Measurements from ENCODE around the gene MAD2L1BP. TPM values are rescaled to one million over a fixed set of nuclear protein-coding genes. Genes with fewer than 3 reads are reported as not detected.
A peak's percentile ranks its signal among the peaks of the same experiment; 100 is the strongest.

MAD2L1BP gene
- total RNA-seq, 1 experiment from 2014 or later: 44.2 TPM

DNA sequence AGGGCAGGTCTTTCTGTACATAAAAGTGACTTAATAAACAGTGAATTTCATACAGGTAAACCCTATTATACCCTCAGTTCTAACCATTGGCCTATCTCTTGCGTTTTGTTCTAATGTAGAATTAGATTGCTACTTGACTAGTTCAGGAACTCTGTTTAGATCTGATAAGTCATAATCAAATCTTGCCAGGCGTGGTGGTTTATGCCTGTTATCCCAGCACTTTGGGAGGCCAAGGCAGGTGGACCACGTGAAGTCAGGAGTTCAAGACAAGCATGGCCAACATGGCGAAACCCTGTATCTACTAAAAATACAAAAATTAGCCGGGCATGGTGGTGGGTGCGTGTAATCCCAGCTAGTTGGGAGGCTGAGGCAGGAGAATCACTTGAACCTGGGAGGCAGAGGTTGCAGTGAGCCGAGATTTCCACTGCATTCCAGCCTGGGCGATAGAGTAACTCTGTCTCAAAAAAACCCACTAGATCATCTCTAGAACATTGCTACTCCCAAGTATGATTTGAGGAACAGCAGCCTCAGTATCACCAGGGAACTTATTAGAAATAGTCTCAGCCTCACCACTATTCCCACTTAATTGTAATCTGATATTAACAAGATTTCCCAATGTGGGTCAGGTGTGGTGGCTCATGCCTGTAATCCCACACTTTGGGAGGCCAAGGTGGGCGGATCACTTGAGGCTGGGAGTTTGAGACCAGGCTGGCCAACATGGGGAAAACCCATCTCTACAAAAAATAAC, 18.7 kb upstream of the MAD2L1BP start:
- DNase-seq (ENCODE audit: low read depth, low spot score): no peak
- TF ChIP-seq POLR2AphosphoS5 (IDR thresholded peaks at IDR 0.05; ENCODE audit: low read depth, low read length) (no peak), TCF7L2 (IDR thresholded peaks at IDR 0.05; ENCODE audit: low read depth, low read length) (no peak), SIN3A (IDR thresholded peaks at IDR 0.05; ENCODE audit: borderline replicate concordance, insufficient read depth, low read depth, low read length) (no peak)
- TF ChIP-seq, protein P1, sequence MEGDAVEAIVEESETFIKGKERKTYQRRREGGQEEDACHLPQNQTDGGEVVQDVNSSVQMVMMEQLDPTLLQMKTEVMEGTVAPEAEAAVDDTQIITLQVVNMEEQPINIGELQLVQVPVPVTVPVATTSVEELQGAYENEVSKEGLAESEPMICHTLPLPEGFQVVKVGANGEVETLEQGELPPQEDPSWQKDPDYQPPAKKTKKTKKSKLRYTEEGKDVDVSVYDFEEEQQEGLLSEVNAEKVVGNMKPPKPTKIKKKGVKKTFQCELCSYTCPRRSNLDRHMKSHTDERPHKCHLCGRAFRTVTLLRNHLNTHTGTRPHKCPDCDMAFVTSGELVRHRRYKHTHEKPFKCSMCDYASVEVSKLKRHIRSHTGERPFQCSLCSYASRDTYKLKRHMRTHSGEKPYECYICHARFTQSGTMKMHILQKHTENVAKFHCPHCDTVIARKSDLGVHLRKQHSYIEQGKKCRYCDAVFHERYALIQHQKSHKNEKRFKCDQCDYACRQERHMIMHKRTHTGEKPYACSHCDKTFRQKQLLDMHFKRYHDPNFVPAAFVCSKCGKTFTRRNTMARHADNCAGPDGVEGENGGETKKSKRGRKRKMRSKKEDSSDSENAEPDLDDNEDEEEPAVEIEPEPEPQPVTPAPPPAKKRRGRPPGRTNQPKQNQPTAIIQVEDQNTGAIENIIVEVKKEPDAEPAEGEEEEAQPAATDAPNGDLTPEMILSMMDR (IDR thresholded peaks at IDR 0.05): no peak
- TF ChIP-seq, protein P2, sequence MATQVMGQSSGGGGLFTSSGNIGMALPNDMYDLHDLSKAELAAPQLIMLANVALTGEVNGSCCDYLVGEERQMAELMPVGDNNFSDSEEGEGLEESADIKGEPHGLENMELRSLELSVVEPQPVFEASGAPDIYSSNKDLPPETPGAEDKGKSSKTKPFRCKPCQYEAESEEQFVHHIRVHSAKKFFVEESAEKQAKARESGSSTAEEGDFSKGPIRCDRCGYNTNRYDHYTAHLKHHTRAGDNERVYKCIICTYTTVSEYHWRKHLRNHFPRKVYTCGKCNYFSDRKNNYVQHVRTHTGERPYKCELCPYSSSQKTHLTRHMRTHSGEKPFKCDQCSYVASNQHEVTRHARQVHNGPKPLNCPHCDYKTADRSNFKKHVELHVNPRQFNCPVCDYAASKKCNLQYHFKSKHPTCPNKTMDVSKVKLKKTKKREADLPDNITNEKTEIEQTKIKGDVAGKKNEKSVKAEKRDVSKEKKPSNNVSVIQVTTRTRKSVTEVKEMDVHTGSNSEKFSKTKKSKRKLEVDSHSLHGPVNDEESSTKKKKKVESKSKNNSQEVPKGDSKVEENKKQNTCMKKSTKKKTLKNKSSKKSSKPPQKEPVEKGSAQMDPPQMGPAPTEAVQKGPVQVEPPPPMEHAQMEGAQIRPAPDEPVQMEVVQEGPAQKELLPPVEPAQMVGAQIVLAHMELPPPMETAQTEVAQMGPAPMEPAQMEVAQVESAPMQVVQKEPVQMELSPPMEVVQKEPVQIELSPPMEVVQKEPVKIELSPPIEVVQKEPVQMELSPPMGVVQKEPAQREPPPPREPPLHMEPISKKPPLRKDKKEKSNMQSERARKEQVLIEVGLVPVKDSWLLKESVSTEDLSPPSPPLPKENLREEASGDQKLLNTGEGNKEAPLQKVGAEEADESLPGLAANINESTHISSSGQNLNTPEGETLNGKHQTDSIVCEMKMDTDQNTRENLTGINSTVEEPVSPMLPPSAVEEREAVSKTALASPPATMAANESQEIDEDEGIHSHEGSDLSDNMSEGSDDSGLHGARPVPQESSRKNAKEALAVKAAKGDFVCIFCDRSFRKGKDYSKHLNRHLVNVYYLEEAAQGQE (IDR thresholded peaks at IDR 0.05; ENCODE audit: insufficient read depth in 1 of 2, low read depth in 2 of 2, low read length in 1 of 2): no peak
- POLR2A ChIA-PET: no interaction called here
- no peak for ATAC-seq
- Histone ChIP-seq H3K27ac (ENCODE audit: low read length) (no peak overlapping the region), H3K36me3 (ENCODE audit: control insufficient read depth, insufficient read depth, low read length) (peaks cover 6% of the 10 kb centered on the region; the same call in 1 of the 2 replicates), H3K4me3 (ENCODE audit: low read depth in 2 of 2, low read length in 2 of 2) (no peak overlapping the region), H3K9me3 (ENCODE audit: control insufficient read depth, insufficient read depth, low read depth, low read length) (no peaks in the 10 kb centered on the region), H3K4me1 (ENCODE audit: control insufficient read depth, insufficient read depth, low read length) (no peaks in the 10 kb centered on the region), H3K27me3 (ENCODE audit: control insufficient read depth, insufficient read depth, low read length) (no peaks in the 10 kb centered on the region)
- CTCF ChIA-PET: no interaction called here
- intact Hi-C loops (cut with micrococcal nuclease; ENCODE audit: unreplicated experiment): no loop called here
- no TSS peak for BruUV-seq (replicated peaks)
- in situ Hi-C loops (cut with HindIII; ENCODE audit: low pct_unique_long_range_greater_than_20kb, low sequenced_read_pairs): no loop called here

DNA sequence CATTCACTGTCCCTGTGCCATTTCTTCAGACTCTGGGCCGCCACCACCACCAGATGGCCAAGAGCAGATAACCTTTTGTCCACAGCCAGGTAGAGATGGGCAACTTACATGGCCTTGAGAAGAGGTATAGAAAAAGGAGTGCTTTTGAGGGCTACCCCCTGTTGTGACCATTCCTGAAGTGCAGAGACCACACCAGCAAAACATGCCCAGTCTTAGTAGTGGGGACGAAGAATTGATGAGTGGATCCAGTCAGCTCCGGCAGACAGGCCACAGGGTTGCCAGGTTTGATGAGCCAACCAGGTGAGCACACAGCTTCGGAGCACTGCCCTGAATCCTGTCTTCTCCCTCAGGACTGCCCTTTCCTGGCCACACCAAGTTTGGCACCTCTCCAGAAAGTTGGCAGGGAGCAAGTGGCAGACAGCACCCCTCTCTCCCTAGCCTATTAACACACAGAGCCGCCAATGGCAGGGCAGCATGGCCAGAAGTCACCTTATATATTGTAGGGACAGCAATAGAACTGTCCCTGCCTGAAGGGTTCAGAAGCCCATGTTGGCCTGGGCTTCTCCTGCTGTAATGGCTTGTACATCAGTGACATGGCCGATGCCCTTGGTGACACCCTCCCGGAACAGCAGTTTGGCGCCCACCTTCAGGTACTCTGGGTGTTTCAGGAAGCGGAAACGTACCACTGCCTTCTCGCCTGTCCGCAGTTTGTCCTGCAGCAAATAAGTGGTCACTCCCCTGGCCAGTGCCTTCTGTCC, 14.4 kb upstream of the MAD2L1BP start:
- DNase-seq (ENCODE audit: low read depth, low spot score): no peak
- in situ Hi-C loops (cut with HindIII; ENCODE audit: low pct_unique_long_range_greater_than_20kb, low sequenced_read_pairs) (no loop called here), intact Hi-C loops (cut with micrococcal nuclease; ENCODE audit: unreplicated experiment) (no loop called here)
- TF ChIP-seq SIN3A (IDR thresholded peaks at IDR 0.05; ENCODE audit: borderline replicate concordance, insufficient read depth, low read depth, low read length) (no peak), TCF7L2 (IDR thresholded peaks at IDR 0.05; ENCODE audit: low read depth, low read length) (no peak), POLR2AphosphoS5 (IDR thresholded peaks at IDR 0.05; ENCODE audit: low read depth, low read length) (no peak; the same call in none of the 2 replicates)
- TF ChIP-seq, protein P2 (IDR thresholded peaks at IDR 0.05; ENCODE audit: insufficient read depth in 1 of 2, low read depth in 2 of 2, low read length in 1 of 2): no peak
- TF ChIP-seq, protein P1 (IDR thresholded peaks at IDR 0.05): no peak
- TSS peak; percentile 20 for BruUV-seq (replicated peaks)
- no peak overlapping the region for H3K4me3 ChIP-seq (ENCODE audit: low read depth in 2 of 2, low read length in 2 of 2)
- no peaks in the 10 kb centered on the region for H3K4me1 ChIP-seq (ENCODE audit: control insufficient read depth, insufficient read depth, low read length)
- peak; percentile 23 for ATAC-seq
- H3K9me3 ChIP-seq (ENCODE audit: control insufficient read depth, insufficient read depth, low read depth, low read length): no peaks in the 10 kb centered on the region
- H3K36me3 ChIP-seq (ENCODE audit: control insufficient read depth, insufficient read depth, low read length): peaks cover 3% of the 10 kb centered on the region
- CTCF ChIA-PET: no interaction called here
- POLR2A ChIA-PET: no interaction called here
- no peak overlapping the region for H3K27ac ChIP-seq (ENCODE audit: low read length)
- H3K27me3 ChIP-seq (ENCODE audit: control insufficient read depth, insufficient read depth, low read length): no peaks in the 10 kb centered on the region

Data from Panc1 (cell line).